Limb (tissue), 2 donors: ENCODE results near the gene TNC.
A peak's percentile ranks its signal among the peaks of the same experiment; 100 is the strongest.
"Not testable (repeated sequence)": the region's sequence is repeated elsewhere in the genome, so short reads cannot be mapped to it uniquely, and the experiment has no call there.

Experiments used
- DNase-seq, 2 donors: peaks; one replicate each; pipeline ENCODE4 v3.0.0-alpha.2; 2016; ENCODE audit errors: extremely low spot score in 2 of 2

TNC gene

DNA sequence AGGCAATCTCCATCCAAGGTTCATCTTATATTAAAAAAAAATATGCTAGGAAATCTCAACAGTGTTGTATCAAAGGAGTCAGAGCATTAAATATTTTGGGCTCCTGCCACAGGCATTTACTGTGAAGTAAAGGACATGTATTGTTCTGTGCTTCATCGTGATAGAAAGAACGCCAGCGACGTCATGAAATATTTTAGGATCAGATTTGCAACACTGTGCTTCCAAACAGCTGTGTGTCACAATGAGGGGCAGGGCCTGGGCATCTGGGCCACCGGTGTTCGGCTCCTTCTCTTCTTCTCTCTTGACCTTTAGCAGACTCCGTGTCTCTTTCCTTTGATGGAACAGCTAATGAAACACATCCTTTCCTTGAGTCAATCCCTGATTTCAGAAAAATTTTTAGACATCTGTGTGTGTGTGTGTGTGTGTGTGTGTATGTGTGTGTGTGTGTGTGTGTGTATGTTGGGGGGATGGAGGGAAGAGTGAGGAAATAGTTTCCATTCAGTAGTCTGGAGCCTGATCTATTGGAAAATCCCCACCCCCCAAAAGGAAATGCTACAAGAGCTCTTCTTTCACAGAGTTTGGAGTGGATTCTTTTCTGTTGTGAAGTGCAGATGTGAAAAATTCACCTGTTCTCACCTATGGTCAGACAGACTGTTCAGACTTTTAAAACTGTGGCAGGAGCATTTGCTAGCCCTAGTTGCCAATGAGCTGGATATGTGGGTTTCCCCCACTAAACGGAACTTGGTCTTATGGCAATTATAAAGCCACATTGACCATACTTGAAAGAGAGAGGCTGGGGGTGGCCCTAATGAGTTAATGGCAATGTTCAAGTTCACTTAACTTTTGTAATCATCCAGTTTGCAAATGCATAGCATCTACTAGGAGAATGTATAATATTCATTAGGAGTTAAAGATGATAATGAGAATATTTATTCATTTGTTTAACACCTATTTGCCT lies 18.1 kb upstream of the TNC start:
- peak; percentile 52 to 61 for DNase-seq

DNA sequence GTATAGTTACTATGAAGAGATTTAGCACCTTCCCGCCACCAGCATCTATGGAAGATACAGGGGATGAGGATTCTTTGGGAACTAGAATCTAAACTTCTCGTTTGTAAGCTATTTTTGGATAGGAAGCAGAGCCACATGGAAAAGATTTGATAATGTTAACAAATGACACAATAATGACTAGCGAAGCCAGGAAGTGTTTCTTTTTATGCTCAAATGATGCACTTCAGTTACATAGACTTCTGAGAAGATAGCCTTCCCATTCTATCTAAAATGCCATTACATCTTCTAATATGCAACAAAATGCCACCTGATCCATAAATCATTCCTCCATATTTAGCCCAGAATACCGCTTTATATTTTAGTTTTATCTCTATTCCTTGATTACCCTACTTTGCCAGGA lies 17.0 kb upstream of the TNC start:
- no peak for DNase-seq

- DNase-seq = no peak
Measured at GRCh38 chr9:115133649-115134048, 15.7 kb upstream of the TNC start.

DNA sequence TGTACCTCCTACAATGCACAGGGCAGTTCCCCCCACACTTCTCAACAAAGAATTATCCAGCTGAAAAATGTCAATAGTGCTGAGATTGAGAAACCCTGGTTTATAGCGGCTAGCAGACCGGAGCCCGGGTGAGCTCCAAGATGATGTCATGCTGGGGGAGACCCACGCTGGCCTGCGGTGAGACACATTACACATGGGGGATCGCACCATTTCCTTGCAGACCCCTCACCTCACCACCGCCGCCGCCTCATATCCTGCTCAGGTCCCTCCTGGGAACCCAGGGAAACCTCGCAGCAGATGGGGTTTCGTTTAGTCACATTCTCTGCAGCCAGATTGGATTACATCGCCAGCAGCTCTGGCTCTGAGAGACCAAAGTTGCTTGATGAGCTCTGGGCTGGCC lies 14.7 kb upstream of the TNC start:
- DNase-seq = peak in 1 of 2 donors; percentile 60

GRCh38 chr9:115130176-115130575 lies 12.2 kb upstream of the TNC start:
- DNase-seq = no peak

DNA sequence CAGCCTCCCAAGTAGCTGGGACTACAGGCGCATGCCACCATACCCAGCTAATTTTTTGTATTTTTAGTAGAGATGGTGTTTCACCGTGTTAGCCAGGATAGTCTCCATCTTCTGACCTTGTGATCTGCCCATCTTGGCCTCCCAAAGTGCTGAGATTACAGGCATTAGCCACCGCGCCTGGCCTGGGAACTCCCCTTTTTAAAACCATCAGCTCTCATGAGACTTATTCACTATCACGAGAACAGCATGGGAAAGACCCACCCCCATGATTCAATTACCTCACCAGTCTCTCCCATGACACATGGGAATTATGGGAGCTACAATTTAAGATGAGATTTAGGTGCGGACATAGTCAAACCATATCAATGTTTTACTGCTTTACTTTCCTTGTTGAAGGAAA lies 10.8 kb upstream of the TNC start:
- DNase-seq = not testable (repeated sequence)

- DNase-seq = no peak
Measured at GRCh38 chr9:115127191-115127817, 9.3 kb upstream of the TNC start.

- no peak for DNase-seq
Measured at GRCh38 chr9:115126404-115126803, 8.4 kb upstream of the TNC start.

GRCh38 chr9:115122937-115123336 lies 5.0 kb upstream of the TNC start:
- DNase-seq = no peak

GRCh38 chr9:115121181-115121580 lies 3.2 kb upstream of the TNC start:
- DNase-seq = no peak

DNA sequence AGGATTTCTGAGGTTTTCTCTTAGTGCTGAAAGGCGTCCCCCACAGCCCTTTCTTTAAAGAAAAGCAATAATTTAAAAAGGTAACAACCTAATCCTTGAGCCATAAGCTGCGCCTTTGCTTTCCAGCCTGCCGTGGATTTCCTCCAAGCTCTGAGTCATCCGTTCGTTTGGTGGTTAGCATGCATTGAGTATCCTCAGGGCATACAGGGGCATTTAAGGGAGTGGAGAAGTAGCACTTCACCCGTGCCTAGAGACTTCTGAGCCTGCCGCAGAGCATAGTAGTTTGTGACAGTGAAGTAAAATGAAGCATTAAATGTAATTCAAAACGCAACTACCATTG lies 892 bp upstream of the TNC start:
- peak; percentile 64 to 76 for DNase-seq

- DNase-seq = no peak
Measured at GRCh38 chr9:115116421-115117284, 1.3 kb downstream of the TNC start.

- no peak for DNase-seq
Measured at GRCh38 chr9:115115924-115116323, 2.0 kb downstream of the TNC start.

DNA sequence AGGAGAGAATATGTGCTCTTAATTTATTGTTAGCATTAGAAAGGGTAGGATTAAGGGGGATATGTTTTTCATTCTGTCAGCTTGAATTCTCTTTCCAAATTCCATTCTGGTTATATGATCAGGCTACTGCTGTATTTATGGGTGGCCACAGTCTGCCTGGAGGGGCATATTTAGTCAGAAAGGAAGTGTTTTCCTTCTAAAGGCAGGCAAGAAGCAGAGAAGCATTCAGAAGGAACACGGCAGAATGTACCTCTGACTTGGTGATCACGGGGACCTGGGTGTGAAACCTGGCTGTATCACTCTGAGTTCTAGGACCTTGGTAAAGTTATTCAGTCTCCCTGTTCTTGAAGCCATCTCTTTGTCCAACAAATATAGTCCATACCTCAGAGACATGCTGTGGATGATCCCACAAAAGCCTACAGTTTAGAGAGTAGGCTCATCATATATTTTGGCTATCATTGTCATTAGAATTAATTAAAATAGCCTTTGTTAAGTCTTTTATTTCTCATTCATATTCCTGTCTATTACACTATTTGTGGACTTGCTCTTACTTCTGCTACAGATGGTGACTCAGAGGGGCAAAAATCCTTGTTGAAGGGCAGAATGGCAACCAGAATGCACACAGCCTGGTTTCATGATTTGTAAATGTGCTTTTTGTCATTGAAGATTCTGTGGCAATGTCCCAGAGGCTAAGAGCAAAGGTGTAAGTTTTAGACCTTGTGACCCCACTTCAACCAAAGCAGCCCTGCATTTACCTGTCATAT lies 2.7 kb downstream of the TNC start:
- no peak for DNase-seq

DNA sequence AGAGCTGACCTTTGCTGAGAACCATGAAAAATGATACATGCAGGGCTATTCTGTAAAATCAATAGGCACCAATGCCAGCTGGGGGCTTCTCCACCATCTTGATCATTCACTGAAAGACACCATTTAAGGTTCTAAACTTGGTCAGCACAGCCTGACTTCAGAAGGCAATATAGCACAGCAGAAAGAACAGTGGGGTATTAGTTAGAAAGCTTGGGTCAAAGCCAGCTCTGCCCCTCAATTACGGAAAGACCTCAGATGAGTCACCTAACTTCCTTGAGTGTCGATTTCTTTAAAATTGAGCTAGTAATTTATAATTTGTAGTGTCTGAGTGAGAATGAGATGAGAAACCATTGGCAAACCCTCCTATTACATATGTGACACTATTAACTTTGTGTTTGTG lies 3.4 kb downstream of the TNC start:
- no peak for DNase-seq

- no peak for DNase-seq
Measured at GRCh38 chr9:115114084-115114483, 3.9 kb downstream of the TNC start.

DNA sequence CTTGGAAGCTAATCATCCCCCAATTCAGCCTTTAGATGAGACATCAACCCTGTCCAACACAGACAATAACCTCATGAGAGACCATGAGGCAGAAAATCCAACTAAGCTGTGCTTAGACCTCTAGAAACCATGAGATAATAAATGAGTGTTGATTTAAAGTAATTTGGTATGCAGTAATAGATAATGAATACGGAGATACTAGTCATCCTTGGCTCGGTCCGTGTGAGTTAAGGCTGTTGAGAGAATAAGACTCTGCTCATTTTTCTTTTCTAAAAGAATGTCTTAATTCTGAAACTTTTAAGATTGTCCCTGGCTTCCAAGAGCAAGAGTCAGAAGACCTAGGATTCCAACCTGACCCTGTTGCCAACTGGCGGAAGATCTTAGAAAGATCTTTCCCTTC lies 6.1 kb downstream of the TNC start:
- no peak for DNase-seq

- DNase-seq = no peak
Measured at GRCh38 chr9:115109486-115109885, 8.5 kb downstream of the TNC start.

- no peak for DNase-seq
Measured at GRCh38 chr9:115107701-115108100, 10.3 kb downstream of the TNC start.

DNA sequence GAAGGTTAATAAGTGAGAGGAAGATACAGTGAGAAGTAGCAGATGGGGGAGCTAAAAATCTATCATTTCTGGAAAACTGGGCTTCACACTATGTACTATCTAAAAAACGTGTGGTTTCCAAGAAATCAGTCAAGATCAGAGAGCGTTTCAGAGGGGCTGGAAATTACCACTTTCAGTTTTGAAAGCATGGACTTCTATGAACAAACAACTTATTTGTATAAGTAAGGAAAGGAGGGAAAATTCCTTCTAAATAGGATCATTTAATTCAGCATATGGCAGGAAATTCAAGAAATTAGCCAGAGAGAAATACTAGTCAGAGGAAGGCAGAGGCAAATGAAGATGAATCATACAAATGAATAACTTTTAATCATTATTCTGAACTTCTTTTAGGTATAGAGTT lies 11.3 kb downstream of the TNC start:
- DNase-seq = no peak

DNA sequence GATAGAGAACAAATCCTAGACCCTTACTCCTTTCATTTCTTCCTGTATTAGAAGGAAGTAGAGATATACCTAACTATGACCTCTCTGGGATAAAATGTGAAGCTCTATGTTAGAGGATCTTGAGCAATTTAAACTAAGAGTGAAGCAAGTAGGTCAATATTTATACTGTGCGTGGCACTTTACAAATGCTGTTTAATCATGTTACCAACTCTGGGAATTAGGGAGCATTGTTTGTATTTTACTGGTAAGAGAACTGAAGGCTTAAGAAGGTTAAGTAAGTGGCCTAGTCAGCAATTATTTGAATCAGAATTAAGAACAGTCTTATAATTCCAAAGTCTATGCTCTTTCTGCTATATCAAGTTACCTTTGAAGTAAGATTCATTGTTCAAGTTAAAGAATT lies 12.0 kb downstream of the TNC start:
- no peak for DNase-seq
